OCI-LY3 (cell line): ENCODE data around the gene ABHD16A.

ENCODE experiments used
- EZH2phosphoT487 ChIP-seq: fragments of 200-600 bp; shearing (Covaris generic); IDR thresholded peaks from 2 replicates; pipeline ENCODE4 v1.6.1; 2018; ENCODE audit warnings: antibody characterized with exemption, mixed run types, low read depth
- TF ChIP-seq, protein P1 (sequence below): fragments of 200-600, 300-600 bp; sonication (generic); IDR thresholded peaks from 2 replicates; pipeline ENCODE4 v1.5.1; 2014; ENCODE audit warnings: antibody characterized with exemption, low read length, low read depth

DNA sequence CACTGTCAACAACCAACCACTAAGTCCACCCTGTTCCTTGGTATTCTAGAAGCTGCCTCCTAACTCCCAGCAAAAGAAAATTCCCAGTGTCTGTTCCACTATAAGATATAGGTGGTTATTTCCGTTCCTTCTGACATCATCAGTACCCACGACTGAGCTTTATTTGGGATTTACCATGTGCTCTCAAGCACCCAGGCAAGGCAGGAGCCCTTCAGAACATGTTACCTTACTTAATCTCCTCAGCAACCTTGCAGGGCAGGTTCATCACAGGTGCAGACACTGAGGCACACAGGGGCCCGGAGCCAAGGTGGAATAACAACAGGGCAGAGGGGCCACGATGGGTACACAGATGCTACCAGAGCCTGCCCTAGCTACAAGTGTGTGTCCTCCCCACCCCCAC is 10.8 kb downstream of the ABHD16A start:
- TF ChIP-seq, protein P1, sequence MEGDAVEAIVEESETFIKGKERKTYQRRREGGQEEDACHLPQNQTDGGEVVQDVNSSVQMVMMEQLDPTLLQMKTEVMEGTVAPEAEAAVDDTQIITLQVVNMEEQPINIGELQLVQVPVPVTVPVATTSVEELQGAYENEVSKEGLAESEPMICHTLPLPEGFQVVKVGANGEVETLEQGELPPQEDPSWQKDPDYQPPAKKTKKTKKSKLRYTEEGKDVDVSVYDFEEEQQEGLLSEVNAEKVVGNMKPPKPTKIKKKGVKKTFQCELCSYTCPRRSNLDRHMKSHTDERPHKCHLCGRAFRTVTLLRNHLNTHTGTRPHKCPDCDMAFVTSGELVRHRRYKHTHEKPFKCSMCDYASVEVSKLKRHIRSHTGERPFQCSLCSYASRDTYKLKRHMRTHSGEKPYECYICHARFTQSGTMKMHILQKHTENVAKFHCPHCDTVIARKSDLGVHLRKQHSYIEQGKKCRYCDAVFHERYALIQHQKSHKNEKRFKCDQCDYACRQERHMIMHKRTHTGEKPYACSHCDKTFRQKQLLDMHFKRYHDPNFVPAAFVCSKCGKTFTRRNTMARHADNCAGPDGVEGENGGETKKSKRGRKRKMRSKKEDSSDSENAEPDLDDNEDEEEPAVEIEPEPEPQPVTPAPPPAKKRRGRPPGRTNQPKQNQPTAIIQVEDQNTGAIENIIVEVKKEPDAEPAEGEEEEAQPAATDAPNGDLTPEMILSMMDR = no peak
- TF ChIP-seq EZH2phosphoT487 = no peak
